Measurements from ENCODE around the gene FOXD4L6.
"Not testable (repeated sequence)": the region's sequence is repeated elsewhere in the genome, so short reads cannot be mapped to it uniquely, and the experiment has no call there.

- TF ChIP-seq, protein P1, sequence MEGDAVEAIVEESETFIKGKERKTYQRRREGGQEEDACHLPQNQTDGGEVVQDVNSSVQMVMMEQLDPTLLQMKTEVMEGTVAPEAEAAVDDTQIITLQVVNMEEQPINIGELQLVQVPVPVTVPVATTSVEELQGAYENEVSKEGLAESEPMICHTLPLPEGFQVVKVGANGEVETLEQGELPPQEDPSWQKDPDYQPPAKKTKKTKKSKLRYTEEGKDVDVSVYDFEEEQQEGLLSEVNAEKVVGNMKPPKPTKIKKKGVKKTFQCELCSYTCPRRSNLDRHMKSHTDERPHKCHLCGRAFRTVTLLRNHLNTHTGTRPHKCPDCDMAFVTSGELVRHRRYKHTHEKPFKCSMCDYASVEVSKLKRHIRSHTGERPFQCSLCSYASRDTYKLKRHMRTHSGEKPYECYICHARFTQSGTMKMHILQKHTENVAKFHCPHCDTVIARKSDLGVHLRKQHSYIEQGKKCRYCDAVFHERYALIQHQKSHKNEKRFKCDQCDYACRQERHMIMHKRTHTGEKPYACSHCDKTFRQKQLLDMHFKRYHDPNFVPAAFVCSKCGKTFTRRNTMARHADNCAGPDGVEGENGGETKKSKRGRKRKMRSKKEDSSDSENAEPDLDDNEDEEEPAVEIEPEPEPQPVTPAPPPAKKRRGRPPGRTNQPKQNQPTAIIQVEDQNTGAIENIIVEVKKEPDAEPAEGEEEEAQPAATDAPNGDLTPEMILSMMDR (IDR thresholded peaks at IDR 0.05; ENCODE audit: extremely low read depth in 1 of 2, insufficient read depth in 1 of 2, low read depth in 1 of 2, low read length in 2 of 2) = not testable (repeated sequence)
- TF ChIP-seq POLR2A (IDR thresholded peaks at IDR 0.05; ENCODE audit: low read depth, low read length); POLR2AphosphoS5 (IDR thresholded peaks at IDR 0.05; ENCODE audit: insufficient read depth, low read depth, low read length); EZH2 (IDR thresholded peaks at IDR 0.05; ENCODE audit: borderline replicate concordance, low read depth, low read length, severe bottlenecking); FOS (IDR thresholded peaks at IDR 0.05; ENCODE audit: borderline replicate concordance, insufficient read depth, low read length); MYC (IDR thresholded peaks at IDR 0.05; ENCODE audit: low read depth, low read length): not testable (repeated sequence)
Measured at GRCh38 chr9:41108816-41109215, 19.7 kb downstream of the FOXD4L6 start.
